HCT116 (cell line): ENCODE data around the gene GRM5. TPM values are rescaled to one million over a fixed set of nuclear protein-coding genes. Genes with fewer than 3 reads are reported as not detected.

Source experiments
- ATAC-seq: fragments of 200-7000 bp; cut with Tn5 transposase; 2 replicates; pipeline ENCODE4 v1.9.1; 2020; ENCODE audit warnings: mild to moderate bottlenecking, moderate library complexity
- BruUV-seq: library from RNA; stranded (reverse); fragments of 400-500 nt; replicated peaks from 2 replicates; lab custom pipeline; 2021; lab: Mats Ljungman, UMichigan
- CTCF ChIA-PET: fragments of 300-600 bp; sonication (Branson Sonifier 250); formaldehyde crosslinking; loops from one replicate; lab custom pipeline; 2021; ENCODE audit warnings: antibody characterized with exemption; lab: Charles Lee
- POLR2A ChIA-PET: fragments of 300-600, 350-600 bp; sonication (Branson Sonifier 250); formaldehyde crosslinking; loops from one replicate; lab custom pipeline; 2021; ENCODE audit warnings: antibody characterized with exemption; lab: Charles Lee
- RAD21 ChIA-PET, 2 experiments: fragments of 300-600 bp; sonication (Branson Sonifier 250); formaldehyde crosslinking; loops; one replicate each; lab custom pipeline; 2023; ENCODE audit warnings: low total read pairs in 2 of 2; ENCODE audit not compliant: uncharacterized antibody in 2 of 2, unreplicated experiment in 2 of 2, low non-redundant PET in 1 of 2; lab: Charles Lee
- DNase-seq: peaks from one replicate; pipeline ENCODE4 v3.0.0-alpha.2; 2010; ENCODE audit warnings: low read depth, low spot score
- H2AFZ ChIP-seq: fragments of 200-600 bp; shearing (Covaris generic), sonication (generic); 2 replicates; pipeline ENCODE4 v1.6.1; 2017; ENCODE audit warnings: low read depth, mixed run types, mixed read lengths, antibody characterized with exemption, low read length; ENCODE audit not compliant: poor library complexity, severe bottlenecking
- H3K27ac ChIP-seq: 2 replicates; pipeline ENCODE4 v1.5.1; 2012; ENCODE audit warnings: low read depth, low read length
- H3K27me3 ChIP-seq: fragments of 200-600 bp; sonication (generic); 2 replicates; pipeline ENCODE4 v1.6.1; 2016; ENCODE audit warnings: mixed run types, low read length, mixed read lengths; ENCODE audit not compliant: insufficient read depth
- H3K36me3 ChIP-seq, 2 experiments: fragments of 200-500 bp in 1 of 2; fragments of 200-600 bp in 1 of 2; sonication (Bioruptor generic) in 1 of 2; sonication (generic) in 1 of 2; 2 replicates each; pipeline versions ENCODE4 v1.5.1 to v1.6.1; 2014 to 2016; ENCODE audit warnings: low read length in 2 of 2, inconsistent platforms in 1 of 2, mixed read lengths in 1 of 2, mixed run types in 1 of 2; ENCODE audit not compliant: insufficient read depth in 2 of 2, control insufficient read depth in 1 of 2
- H3K4me1 ChIP-seq, 2 experiments: fragments of 200-600 bp in 1 of 2; sonication (generic) in 1 of 2; 2 replicates each; pipeline versions ENCODE4 v1.5.1 to v1.6.1; 2012 to 2017; ENCODE audit warnings: low read length in 2 of 2, inconsistent platforms in 1 of 2, mild to moderate bottlenecking in 1 of 2, mixed read lengths in 1 of 2, mixed run types in 1 of 2, moderate library complexity in 1 of 2; ENCODE audit not compliant: insufficient read depth in 2 of 2, control insufficient read depth in 1 of 2
- H3K4me2 ChIP-seq: fragments of 200-600 bp; sonication (generic); 2 replicates; pipeline ENCODE4 v1.6.1; 2017; ENCODE audit warnings: mixed run types, low read length, mixed read lengths
- H3K4me3 ChIP-seq, 2 experiments: fragments of 200-600 bp in 1 of 2; sonication (generic) in 1 of 2; replicated peaks in 1 of 2; 2 replicates each; pipeline ENCODE4 v1.5.1; 2011 to 2016; ENCODE audit warnings: low read length in 2 of 2, control low read depth in 1 of 2, low read depth in 1 of 2, mild to moderate bottlenecking in 1 of 2, mixed read lengths in 1 of 2, mixed run types in 1 of 2
- H3K79me2 ChIP-seq: fragments of 200-600 bp; sonication (generic); 2 replicates; pipeline ENCODE4 v1.6.1; 2017; ENCODE audit warnings: mild to moderate bottlenecking, mixed run types, low read length, moderate library complexity, mixed read lengths; ENCODE audit not compliant: insufficient read depth
- H3K9ac ChIP-seq: fragments of 200-600 bp; sonication (generic); 2 replicates; pipeline ENCODE4 v1.6.1; 2016; ENCODE audit warnings: low read length, mixed read lengths
- H3K9me2 ChIP-seq: fragments of 200-600 bp; sonication (generic), shearing (Covaris generic); 2 replicates; pipeline ENCODE4 v1.6.1; 2017; ENCODE audit warnings: mixed run types, mild to moderate bottlenecking, moderate library complexity; ENCODE audit not compliant: insufficient read depth
- H3K9me3 ChIP-seq, 2 experiments: fragments of 200-500 bp in 1 of 2; fragments of 200-600 bp in 1 of 2; sonication (Bioruptor generic) in 1 of 2; sonication (generic) in 1 of 2; 2 replicates each; pipeline ENCODE4 v1.6.1; 2014 to 2017; ENCODE audit warnings: low read length in 2 of 2, mixed read lengths in 2 of 2, inconsistent platforms in 1 of 2, low read depth in 1 of 2, mild to moderate bottlenecking in 1 of 2, mixed run types in 1 of 2, moderate library complexity in 1 of 2; ENCODE audit not compliant: control insufficient read depth in 1 of 2, insufficient read depth in 1 of 2
- H4K20me1 ChIP-seq: fragments of 200-600 bp; sonication (generic), shearing (Covaris generic); 2 replicates; pipeline ENCODE4 v1.6.1; 2017; ENCODE audit warnings: mixed run types, mild to moderate bottlenecking, moderate library complexity; ENCODE audit not compliant: insufficient read depth
- CBX3 ChIP-seq: IDR thresholded peaks from 2 replicates; pipeline ENCODE4 v1.6.1; 2012; ENCODE audit warnings: low read depth
- CEBPB ChIP-seq: IDR thresholded peaks from 2 replicates; pipeline ENCODE4 v1.6.1; 2012; ENCODE audit warnings: low read depth
- EGR1 ChIP-seq: IDR thresholded peaks from 2 replicates; pipeline ENCODE4 v1.6.1; 2012; ENCODE audit warnings: low read depth
- ELF1 ChIP-seq: IDR thresholded peaks from 2 replicates; pipeline ENCODE4 v1.6.1; 2012; ENCODE audit warnings: low read depth, borderline replicate concordance
- EZH2 ChIP-seq: fragments of 200-600 bp; sonication (generic); IDR thresholded peaks from 2 replicates; pipeline ENCODE4 v1.6.1; 2017; ENCODE audit warnings: antibody characterized with exemption, mixed run types
- EZH2phosphoT487 ChIP-seq: fragments of 200-600 bp; IDR thresholded peaks from 2 replicates; pipeline ENCODE4 v1.6.1; 2018; ENCODE audit warnings: antibody characterized with exemption, borderline replicate concordance
- POLR2A ChIP-seq: IDR thresholded peaks from 2 replicates; pipeline ENCODE4 v1.7.0; 2011; ENCODE audit warnings: borderline replicate concordance; ENCODE audit not compliant: insufficient read depth, insufficient read length; ENCODE audit errors: extremely low read depth
- POLR2AphosphoS5 ChIP-seq: IDR thresholded peaks from 2 replicates; pipeline ENCODE4 v1.6.1; 2011; ENCODE audit warnings: mild to moderate bottlenecking, low read depth, low read length, moderate library complexity
- RAD21 ChIP-seq: IDR thresholded peaks from 2 replicates; pipeline ENCODE4 v1.6.1; 2012; ENCODE audit warnings: low read depth, mild to moderate bottlenecking
- SRF ChIP-seq: IDR thresholded peaks from 2 replicates; pipeline ENCODE4 v1.6.1; 2012; ENCODE audit warnings: low read depth
- YY1 ChIP-seq: IDR thresholded peaks from 2 replicates; pipeline ENCODE4 v1.6.1; 2011; ENCODE audit warnings: low read length, low read depth, moderate library complexity, mild to moderate bottlenecking; ENCODE audit not compliant: insufficient replicate concordance; ENCODE audit errors: extremely low read depth
- ZFX ChIP-seq: fragments of 450-650 bp; IDR thresholded peaks from 2 replicates; pipeline ENCODE4 v1.6.1; 2017
- intact Hi-C: fragments of 100-400 bp; cut with micrococcal nuclease; formaldehyde crosslinking; loops from 2 replicates; pipeline ENCODE4 v1.10.0; 2022
- total RNA-seq: library from RNA; stranded (reverse); gene quantifications from one replicate; pipeline ENCODE4 v1.2.1, GENCODE V29; 2021; ENCODE audit not compliant: unreplicated experiment
- TF ChIP-seq, protein P1 (sequence below), 3 experiments: fragments of 200-600 bp in 1 of 3; sonication (generic) in 1 of 3; IDR thresholded peaks in 2 of 3; conservative IDR thresholded peaks in 1 of 3; 2 replicates each; pipeline ENCODE4 v1.5.1; 2012 to 2017; ENCODE audit warnings: low read depth in 2 of 3, low read length in 2 of 3, antibody characterized with exemption in 1 of 3, borderline replicate concordance in 1 of 3, control low read depth in 1 of 3, mild to moderate bottlenecking in 1 of 3, mixed read lengths in 1 of 3, mixed run types in 1 of 3, moderate library complexity in 1 of 3; ENCODE audit not compliant: insufficient read depth in 1 of 3
- TF ChIP-seq, protein P2 (sequence below): IDR thresholded peaks from 2 replicates; pipeline ENCODE4 v1.6.1; 2012
- TF ChIP-seq, protein P3 (sequence below): IDR thresholded peaks from 2 replicates; pipeline ENCODE4 v1.6.1; 2012
- TF ChIP-seq, protein P4 (sequence below): IDR thresholded peaks from 2 replicates; pipeline ENCODE4 v1.6.1; 2011; ENCODE audit warnings: mild to moderate bottlenecking, low read length, moderate library complexity; ENCODE audit not compliant: insufficient replicate concordance; ENCODE audit errors: extremely low read depth

GRM5 gene
- total RNA-seq, 1 experiment from 2014 or later: not detected

GRCh38 chr11:88533001-88533400 lies 532.8 kb downstream of the GRM5 start:
- Histone ChIP-seq H3K27ac (no peak overlapping the region), H3K9ac (no peak overlapping the region), H3K27me3 (no peaks in the 10 kb centered on the region), H2AFZ (no peak overlapping the region), H3K4me3 (no peak overlapping the region), H3K79me2 (no peaks in the 10 kb centered on the region), H3K9me3 (no peaks in the 10 kb centered on the region), H3K36me3 (no peaks in the 10 kb centered on the region), H4K20me1 (no peaks in the 10 kb centered on the region), H3K4me1 (peaks cover 4 to 26% of the 10 kb centered on the region in 2 experiments; a peak in 3 of 4 replicates), H3K4me2 (no peak overlapping the region), H3K9me2 (no peaks in the 10 kb centered on the region)
- RAD21 ChIA-PET: no interaction called here
- TF ChIP-seq POLR2AphosphoS5 (no peak), POLR2A (no peak), CBX3 (no peak), RAD21 (no peak), ZFX (no peak), EZH2 (no peak), ELF1 (no peak), EZH2phosphoT487 (no peak), SRF (no peak), EGR1 (no peak), YY1 (no peak), CEBPB (no peak)
- TF ChIP-seq, protein P1, sequence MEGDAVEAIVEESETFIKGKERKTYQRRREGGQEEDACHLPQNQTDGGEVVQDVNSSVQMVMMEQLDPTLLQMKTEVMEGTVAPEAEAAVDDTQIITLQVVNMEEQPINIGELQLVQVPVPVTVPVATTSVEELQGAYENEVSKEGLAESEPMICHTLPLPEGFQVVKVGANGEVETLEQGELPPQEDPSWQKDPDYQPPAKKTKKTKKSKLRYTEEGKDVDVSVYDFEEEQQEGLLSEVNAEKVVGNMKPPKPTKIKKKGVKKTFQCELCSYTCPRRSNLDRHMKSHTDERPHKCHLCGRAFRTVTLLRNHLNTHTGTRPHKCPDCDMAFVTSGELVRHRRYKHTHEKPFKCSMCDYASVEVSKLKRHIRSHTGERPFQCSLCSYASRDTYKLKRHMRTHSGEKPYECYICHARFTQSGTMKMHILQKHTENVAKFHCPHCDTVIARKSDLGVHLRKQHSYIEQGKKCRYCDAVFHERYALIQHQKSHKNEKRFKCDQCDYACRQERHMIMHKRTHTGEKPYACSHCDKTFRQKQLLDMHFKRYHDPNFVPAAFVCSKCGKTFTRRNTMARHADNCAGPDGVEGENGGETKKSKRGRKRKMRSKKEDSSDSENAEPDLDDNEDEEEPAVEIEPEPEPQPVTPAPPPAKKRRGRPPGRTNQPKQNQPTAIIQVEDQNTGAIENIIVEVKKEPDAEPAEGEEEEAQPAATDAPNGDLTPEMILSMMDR (IDR thresholded peaks at IDR 0.05 in 2 of 3, conservative IDR thresholded peaks at IDR 0.05 in 1 of 3; ENCODE audit: borderline replicate concordance in 1 of 3, insufficient read depth in 1 of 3, low read depth in 2 of 3, low read length in 2 of 3): no peak
- TF ChIP-seq, protein P2, sequence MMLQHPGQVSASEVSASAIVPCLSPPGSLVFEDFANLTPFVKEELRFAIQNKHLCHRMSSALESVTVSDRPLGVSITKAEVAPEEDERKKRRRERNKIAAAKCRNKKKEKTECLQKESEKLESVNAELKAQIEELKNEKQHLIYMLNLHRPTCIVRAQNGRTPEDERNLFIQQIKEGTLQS: no peak
- TF ChIP-seq, protein P3, sequence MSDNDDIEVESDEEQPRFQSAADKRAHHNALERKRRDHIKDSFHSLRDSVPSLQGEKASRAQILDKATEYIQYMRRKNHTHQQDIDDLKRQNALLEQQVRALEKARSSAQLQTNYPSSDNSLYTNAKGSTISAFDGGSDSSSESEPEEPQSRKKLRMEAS: no peak
- TF ChIP-seq, protein P4, sequence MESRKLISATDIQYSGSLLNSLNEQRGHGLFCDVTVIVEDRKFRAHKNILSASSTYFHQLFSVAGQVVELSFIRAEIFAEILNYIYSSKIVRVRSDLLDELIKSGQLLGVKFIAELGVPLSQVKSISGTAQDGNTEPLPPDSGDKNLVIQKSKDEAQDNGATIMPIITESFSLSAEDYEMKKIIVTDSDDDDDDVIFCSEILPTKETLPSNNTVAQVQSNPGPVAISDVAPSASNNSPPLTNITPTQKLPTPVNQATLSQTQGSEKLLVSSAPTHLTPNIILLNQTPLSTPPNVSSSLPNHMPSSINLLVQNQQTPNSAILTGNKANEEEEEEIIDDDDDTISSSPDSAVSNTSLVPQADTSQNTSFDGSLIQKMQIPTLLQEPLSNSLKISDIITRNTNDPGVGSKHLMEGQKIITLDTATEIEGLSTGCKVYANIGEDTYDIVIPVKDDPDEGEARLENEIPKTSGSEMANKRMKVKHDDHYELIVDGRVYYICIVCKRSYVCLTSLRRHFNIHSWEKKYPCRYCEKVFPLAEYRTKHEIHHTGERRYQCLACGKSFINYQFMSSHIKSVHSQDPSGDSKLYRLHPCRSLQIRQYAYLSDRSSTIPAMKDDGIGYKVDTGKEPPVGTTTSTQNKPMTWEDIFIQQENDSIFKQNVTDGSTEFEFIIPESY: no peak
- no TSS peak for BruUV-seq
- DNase-seq (no peak), ATAC-seq (no peak)
- CTCF ChIA-PET: no interaction called here
- intact Hi-C loops: no loop called here
- POLR2A ChIA-PET: no interaction called here
